OCI-LY1 (cell line): Measurements from ENCODE around the gene DCTN1.

Source experiments
- H2AFZ ChIP-seq: fragments of 200-600 bp; sonication (generic), shearing (Covaris generic); 2 replicates; pipeline ENCODE4 v1.6.0; 2014; ENCODE audit warnings: antibody characterized with exemption, mild to moderate bottlenecking, low read length
- H3F3A ChIP-seq: fragments of 200-600 bp; sonication (generic), shearing (Covaris generic); 2 replicates; pipeline ENCODE4 v1.6.0; 2014; ENCODE audit warnings: mild to moderate bottlenecking, antibody characterized with exemption, low read length, moderate library complexity; ENCODE audit not compliant: insufficient read depth
- H3K27ac ChIP-seq: fragments of 200-600 bp; sonication (generic); 2 replicates; pipeline ENCODE4 v1.5.1; 2014; ENCODE audit warnings: low read length, mixed run types, mild to moderate bottlenecking, low read depth; ENCODE audit not compliant: poor library complexity, severe bottlenecking
- H3K27me3 ChIP-seq: fragments of 200-600 bp; sonication (generic); 2 replicates; pipeline ENCODE4 v1.6.0; 2014; ENCODE audit warnings: antibody characterized with exemption, mild to moderate bottlenecking, low read length, moderate library complexity; ENCODE audit not compliant: insufficient read depth
- H3K36me3 ChIP-seq: fragments of 200-600 bp; sonication (generic); 2 replicates; pipeline ENCODE4 v1.6.1; 2014; ENCODE audit warnings: mild to moderate bottlenecking, antibody characterized with exemption, low read length, moderate library complexity, mixed read lengths; ENCODE audit not compliant: insufficient read depth
- H3K4me1 ChIP-seq: fragments of 200-600 bp; sonication (generic); 2 replicates; pipeline ENCODE4 v1.5.1; 2014; ENCODE audit warnings: mild to moderate bottlenecking, low read length, moderate library complexity; ENCODE audit not compliant: insufficient read depth, severe bottlenecking
- H3K4me2 ChIP-seq: fragments of 200-600 bp; sonication (generic), shearing (Covaris generic); 2 replicates; pipeline ENCODE4 v1.6.1; 2014; ENCODE audit warnings: low read length
- H3K4me3 ChIP-seq: fragments of 200-600 bp; sonication (generic); 2 replicates; pipeline ENCODE4 v1.5.1; 2014; ENCODE audit warnings: low read length, low read depth, mild to moderate bottlenecking, mixed read lengths; ENCODE audit not compliant: poor library complexity, severe bottlenecking
- H3K79me2 ChIP-seq: fragments of 200-600 bp; shearing (Covaris generic); 2 replicates; pipeline ENCODE4 v1.6.1; 2016; ENCODE audit warnings: mixed run types, low read length, mixed read lengths; ENCODE audit not compliant: insufficient read depth
- H3K9ac ChIP-seq: fragments of 200-600 bp; sonication (generic), shearing (Covaris generic); 2 replicates; pipeline ENCODE4 v1.6.1; 2014; ENCODE audit warnings: mild to moderate bottlenecking, low read length, mixed read lengths
- H3K9me2 ChIP-seq: fragments of 200-600 bp; sonication (generic), shearing (Covaris generic); 2 replicates; pipeline ENCODE4 v1.6.1; 2014; ENCODE audit warnings: low read depth, mild to moderate bottlenecking, low read length, mixed read lengths
- H3K9me3 ChIP-seq: fragments of 200-600 bp; shearing (Covaris generic); 2 replicates; pipeline ENCODE4 v1.6.1; 2014; ENCODE audit warnings: low read length, mixed read lengths
- H4K20me1 ChIP-seq: fragments of 200-600 bp; sonication (generic), shearing (Covaris generic); 2 replicates; pipeline ENCODE4 v1.6.0; 2016; ENCODE audit warnings: mild to moderate bottlenecking, low read length; ENCODE audit not compliant: insufficient read depth
- EZH2 ChIP-seq: fragments of 200-600 bp; sonication (generic), shearing (Covaris generic); IDR thresholded peaks from 2 replicates; pipeline ENCODE4 v1.8.0; 2017; ENCODE audit warnings: borderline replicate concordance, mixed run types, mild to moderate bottlenecking, antibody characterized with exemption, low read length, moderate library complexity, mixed read lengths
- TF ChIP-seq, protein P1 (sequence below): fragments of 200-600 bp; sonication (generic), shearing (Covaris generic); IDR thresholded peaks from 2 replicates; pipeline ENCODE4 v1.5.1; 2017; ENCODE audit warnings: mild to moderate bottlenecking, antibody characterized with exemption, low read length, moderate library complexity, mixed read lengths

Gene DCTN1

DNA sequence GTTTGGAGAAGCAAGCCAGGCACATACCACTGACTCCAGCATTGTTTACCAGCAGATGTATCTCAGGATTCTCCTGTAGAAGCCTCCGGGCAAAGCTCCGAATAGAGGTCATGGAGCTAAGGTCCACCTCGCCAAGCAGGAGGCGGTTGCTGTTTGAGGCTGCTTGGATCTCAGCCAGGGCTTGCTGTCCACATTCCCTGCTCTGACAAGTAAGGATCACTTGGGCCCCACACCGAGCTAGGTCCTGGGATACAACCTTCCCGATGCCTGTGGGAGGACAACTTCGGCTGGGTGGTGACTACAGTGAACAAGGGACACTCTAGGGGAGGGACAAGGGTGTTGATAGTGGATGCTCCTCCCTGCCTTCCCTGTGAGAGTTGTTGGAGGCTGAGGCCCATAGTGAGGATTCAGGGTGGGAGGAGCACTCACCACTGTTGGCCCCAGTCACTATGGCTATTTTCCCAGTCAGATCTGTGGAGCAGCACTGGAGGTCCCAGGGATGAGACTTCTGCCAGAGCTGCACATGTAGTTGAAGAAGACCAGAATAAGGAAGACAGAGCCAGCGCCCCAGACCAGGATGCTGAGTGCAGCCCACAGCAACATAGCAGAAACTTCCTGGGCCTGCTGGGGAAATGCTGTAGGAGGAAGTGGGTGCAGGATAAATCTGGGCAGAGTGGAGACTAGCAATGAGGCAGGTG is 33.0 kb upstream of the DCTN1 start:
- Histone ChIP-seq H3K4me2 (no peak overlapping the region), H3K79me2 (no peaks in the 10 kb centered on the region), H3K4me3 (no peak overlapping the region), H3K36me3 (no peaks in the 10 kb centered on the region), H3K9me2 (no peaks in the 10 kb centered on the region), H3K27me3 (peaks cover 13% of the 10 kb centered on the region; the same call in 1 of the 2 replicates), H4K20me1 (no peaks in the 10 kb centered on the region), H3K9ac (no peak overlapping the region), H2AFZ (no peak overlapping the region), H3F3A (no peaks in the 10 kb centered on the region), H3K4me1 (no peaks in the 10 kb centered on the region), H3K27ac (no peak overlapping the region), H3K9me3 (no peaks in the 10 kb centered on the region)
- no peak for TF ChIP-seq EZH2
- TF ChIP-seq, protein P1, sequence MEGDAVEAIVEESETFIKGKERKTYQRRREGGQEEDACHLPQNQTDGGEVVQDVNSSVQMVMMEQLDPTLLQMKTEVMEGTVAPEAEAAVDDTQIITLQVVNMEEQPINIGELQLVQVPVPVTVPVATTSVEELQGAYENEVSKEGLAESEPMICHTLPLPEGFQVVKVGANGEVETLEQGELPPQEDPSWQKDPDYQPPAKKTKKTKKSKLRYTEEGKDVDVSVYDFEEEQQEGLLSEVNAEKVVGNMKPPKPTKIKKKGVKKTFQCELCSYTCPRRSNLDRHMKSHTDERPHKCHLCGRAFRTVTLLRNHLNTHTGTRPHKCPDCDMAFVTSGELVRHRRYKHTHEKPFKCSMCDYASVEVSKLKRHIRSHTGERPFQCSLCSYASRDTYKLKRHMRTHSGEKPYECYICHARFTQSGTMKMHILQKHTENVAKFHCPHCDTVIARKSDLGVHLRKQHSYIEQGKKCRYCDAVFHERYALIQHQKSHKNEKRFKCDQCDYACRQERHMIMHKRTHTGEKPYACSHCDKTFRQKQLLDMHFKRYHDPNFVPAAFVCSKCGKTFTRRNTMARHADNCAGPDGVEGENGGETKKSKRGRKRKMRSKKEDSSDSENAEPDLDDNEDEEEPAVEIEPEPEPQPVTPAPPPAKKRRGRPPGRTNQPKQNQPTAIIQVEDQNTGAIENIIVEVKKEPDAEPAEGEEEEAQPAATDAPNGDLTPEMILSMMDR: no peak

DNA sequence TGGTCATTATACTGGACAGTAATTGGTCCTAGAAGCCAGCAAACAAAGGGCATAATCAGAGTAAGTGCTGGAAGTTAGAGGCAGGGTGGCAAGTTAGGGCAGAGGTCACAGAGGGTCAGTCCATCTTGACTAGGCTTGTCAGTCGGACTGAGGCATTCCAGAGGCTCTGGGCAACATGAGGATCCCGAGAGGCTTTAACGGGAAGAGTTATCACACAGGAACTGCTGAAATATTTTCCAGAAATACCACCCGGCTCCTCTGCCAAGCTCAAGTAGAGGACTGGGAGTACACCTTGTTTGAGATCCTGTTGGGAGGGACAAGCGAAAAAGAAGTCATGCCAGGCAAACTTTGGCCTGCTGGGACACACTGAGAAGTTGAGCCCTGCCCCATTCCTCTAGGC is 27.6 kb upstream of the DCTN1 start:
- H3F3A ChIP-seq: no peaks in the 10 kb centered on the region
- H3K4me2 ChIP-seq: no peak overlapping the region
- H4K20me1 ChIP-seq: no peaks in the 10 kb centered on the region
- H2AFZ ChIP-seq: no peak overlapping the region
- no peaks in the 10 kb centered on the region for H3K9me2 ChIP-seq
- H3K9me3 ChIP-seq: no peaks in the 10 kb centered on the region
- H3K36me3 ChIP-seq: no peaks in the 10 kb centered on the region
- H3K79me2 ChIP-seq: no peaks in the 10 kb centered on the region
- no peak overlapping the region for H3K9ac ChIP-seq
- peaks cover 8% of the 10 kb centered on the region; the same call in 1 of the 2 replicates for H3K27me3 ChIP-seq
- H3K4me3 ChIP-seq: no peak overlapping the region
- TF ChIP-seq, protein P1: no peak
- TF ChIP-seq EZH2: no peak
- no peaks in the 10 kb centered on the region for H3K4me1 ChIP-seq
- no peak overlapping the region for H3K27ac ChIP-seq

DNA sequence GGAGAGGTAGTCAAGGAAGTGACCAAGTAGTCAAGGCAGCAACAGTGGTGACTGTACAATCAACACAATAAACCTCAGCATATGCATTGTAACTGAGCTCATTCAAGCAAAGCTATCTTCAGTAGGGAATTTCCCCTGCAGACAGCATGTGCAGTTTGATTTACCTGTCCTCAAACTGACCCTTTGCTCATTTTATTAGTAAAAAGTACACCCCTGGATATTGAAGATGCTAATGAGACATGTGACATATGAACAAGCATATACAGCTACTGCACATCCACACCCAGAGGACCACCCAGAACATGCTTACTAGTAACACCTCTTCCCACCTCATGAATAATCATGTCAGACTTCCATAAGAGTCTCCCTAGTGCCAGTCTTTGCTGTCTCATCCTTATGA is 25.9 kb upstream of the DCTN1 start:
- H3K27ac ChIP-seq: no peak overlapping the region
- H2AFZ ChIP-seq: no peak overlapping the region
- no peaks in the 10 kb centered on the region for H3K9me3 ChIP-seq
- H3K4me2 ChIP-seq: no peak overlapping the region
- H3F3A ChIP-seq: no peaks in the 10 kb centered on the region
- H3K79me2 ChIP-seq: no peaks in the 10 kb centered on the region
- no peaks in the 10 kb centered on the region for H3K36me3 ChIP-seq
- no peak overlapping the region for H3K4me3 ChIP-seq
- no peak for TF ChIP-seq EZH2
- TF ChIP-seq, protein P1: no peak
- H3K4me1 ChIP-seq: no peaks in the 10 kb centered on the region
- H4K20me1 ChIP-seq: no peaks in the 10 kb centered on the region
- H3K9ac ChIP-seq: no peak overlapping the region
- H3K27me3 ChIP-seq: peaks cover 8% of the 10 kb centered on the region; the same call in 1 of the 2 replicates
- no peaks in the 10 kb centered on the region for H3K9me2 ChIP-seq
